ENCODE measurements around the gene TMCC1.
"Not testable (repeated sequence)": the region's sequence is repeated elsewhere in the genome, so short reads cannot be mapped to it uniquely, and the experiment has no call there.

TMCC1 gene

GRCh38 chr3:129893581-129894070, at the start of gene TMCC1:
Gene TMCC1, minus strand, starts transcription at chr3:129893711.
- peak; percentile 62 to 88 (median 71) for DNase-seq

DNA sequence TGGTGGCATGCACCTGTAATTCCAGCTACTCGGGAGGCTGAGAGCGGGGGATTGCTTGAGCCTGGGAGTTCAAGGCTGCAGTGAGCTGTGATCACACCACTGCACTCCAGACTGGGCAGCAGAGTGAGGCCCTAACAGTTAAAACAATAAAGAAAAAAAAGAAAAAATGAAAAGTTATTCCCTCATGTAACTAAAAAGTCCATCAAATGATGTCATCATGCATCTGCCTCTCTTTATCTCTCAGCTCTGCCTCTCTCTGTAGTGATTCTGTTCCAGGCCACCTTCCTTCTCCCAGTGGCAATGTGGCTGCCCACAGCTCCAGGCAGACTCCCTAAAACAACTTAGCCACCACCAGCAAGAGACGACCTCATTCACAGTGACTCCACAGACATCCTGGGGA, 49.5 kb upstream of the TMCC1 start:
- no peak for DNase-seq

DNA sequence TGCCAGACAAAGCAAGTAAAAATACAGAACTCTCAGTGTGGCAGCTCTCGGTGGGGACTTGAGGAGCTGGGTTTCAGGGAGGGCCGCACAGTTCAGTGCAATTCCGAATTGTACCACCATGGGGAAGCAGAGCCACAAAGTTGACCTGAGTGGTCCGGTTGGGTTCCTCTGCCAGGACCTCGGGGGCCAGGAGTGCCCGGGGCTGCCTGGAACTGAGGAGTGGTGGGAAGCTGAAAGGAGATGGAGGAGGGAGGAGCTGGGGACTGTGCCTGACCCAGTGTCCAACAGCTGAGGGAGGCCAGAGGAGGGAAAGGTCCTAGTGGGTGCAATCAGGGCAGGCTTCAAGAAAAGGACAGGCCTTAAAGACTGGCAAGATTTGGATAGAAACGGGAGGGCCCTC, 48.8 kb upstream of the TMCC1 start:
- DNase-seq: peak in 1 of 4 experiments; percentile 1

GRCh38 chr3:129940086-129940485, 46.6 kb upstream of the TMCC1 start:
- DNase-seq: no peak

- DNase-seq: no peak
These were observed 44.8 kb upstream of the TMCC1 start for GRCh38 chr3:129938140-129938930.

- no peak for DNase-seq
These were observed 44.2 kb upstream of the TMCC1 start for GRCh38 chr3:129937717-129938116.

DNA sequence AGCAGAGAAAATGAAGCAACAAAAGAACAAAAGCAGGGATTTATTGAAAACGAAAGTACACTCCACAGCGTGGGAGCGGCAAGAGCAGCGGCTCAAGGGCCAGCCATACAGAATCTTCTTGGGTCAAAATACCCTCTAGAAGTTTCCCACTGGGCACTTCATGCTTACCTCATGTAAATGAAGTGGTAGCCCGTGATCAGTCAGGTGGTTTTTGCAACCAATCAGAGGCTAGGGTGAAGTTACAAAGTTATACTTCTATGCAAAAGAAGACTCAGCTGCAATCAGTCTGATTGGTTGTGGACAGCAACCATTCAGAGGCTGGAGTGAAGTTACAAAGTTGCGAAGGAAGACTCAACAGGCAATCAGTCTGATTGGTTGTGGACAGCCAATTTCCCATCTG, 43.2 kb upstream of the TMCC1 start:
- DNase-seq: no peak

DNA sequence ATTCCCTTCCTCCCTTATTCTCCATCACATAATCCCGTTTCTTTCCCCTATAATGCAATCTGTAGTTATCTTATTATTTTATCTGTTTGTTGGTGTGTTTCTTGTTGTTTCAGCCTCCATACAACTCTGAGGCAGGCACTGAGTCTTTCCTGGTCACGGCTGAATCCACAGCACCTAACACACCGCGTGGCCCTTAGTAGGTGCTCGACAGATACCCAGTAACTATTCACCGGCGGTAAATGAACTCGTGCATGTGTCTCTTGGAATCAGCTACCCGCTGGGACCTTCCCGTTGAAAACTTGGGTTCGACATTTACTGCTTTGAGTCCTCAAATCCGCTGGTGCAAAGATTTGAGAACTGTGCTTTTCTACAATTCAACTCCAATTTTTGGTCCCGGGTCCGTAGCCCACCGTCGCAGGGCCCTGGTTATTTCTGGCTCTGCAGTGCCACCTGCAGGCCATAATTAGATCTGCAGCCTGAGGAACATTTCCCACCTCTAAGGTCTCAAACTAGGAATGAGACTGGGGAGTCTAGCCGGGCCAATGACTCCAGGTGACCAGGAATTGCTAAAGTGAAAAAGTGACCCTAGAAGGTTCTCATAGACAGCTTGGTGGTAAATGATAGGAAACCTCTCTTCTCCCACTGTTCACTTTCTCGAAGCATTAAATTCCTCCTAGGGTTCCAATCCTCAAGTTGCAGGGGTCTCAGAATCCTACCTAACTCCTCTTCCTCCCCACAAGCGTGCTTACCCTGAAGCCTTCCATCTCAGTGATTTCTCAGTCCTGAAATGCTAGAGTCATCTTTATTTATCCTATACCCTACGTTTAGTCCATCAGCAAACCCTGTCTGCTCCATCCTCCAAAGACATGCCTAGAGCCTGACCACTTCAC, 41.0 kb upstream of the TMCC1 start:
- DNase-seq: peak in 2 of 4 experiments; percentile 5 to 8

DNA sequence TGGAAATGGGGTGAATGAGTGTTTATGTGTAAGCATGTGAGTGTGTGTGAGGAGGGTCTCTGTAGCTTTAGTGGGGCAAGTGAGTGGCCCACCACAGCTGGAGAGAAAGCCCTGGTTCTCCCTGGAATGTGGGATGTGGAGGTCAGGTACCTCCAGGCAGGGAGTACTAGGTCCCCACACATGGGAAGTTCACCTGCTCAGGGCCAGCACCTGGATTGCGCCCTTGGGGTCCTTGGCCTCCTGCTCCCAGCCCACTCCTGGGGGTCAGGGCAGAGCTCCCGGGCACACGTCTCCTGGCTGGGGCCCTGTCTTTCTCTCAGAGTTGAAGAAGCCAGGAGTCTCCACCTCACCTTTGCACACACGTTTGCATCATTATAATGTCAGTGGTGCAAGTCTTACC, 40.0 kb upstream of the TMCC1 start:
- DNase-seq: no peak

- DNase-seq: no peak
These were observed 35.9 kb upstream of the TMCC1 start for GRCh38 chr3:129929383-129929782.

GRCh38 chr3:129927072-129927471, 33.6 kb upstream of the TMCC1 start:
- DNase-seq: no peak

- no peak for DNase-seq
These were observed 26.3 kb upstream of the TMCC1 start for GRCh38 chr3:129919806-129920205.

GRCh38 chr3:129919357-129919756, 25.8 kb upstream of the TMCC1 start:
- no peak for DNase-seq

DNA sequence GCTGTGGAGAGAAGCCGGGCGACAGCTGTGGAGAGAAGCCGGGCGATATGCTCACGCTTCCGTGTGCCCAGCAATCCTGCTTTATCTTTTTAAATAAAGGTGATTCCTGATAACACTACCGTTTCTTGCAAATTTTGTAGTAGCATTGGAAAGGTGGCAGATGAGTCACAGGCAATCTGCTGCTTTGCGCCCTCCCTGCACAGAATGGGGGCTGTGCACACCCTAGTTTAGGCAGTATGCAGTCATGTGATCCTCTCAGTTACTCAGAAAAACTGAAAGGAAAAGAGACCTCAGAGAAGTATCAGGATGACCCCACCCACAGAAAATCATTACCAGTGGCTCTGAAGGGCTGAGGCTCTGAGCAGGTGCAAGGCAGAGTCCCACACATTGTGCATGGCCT, 24.9 kb upstream of the TMCC1 start:
- no peak for DNase-seq

DNA sequence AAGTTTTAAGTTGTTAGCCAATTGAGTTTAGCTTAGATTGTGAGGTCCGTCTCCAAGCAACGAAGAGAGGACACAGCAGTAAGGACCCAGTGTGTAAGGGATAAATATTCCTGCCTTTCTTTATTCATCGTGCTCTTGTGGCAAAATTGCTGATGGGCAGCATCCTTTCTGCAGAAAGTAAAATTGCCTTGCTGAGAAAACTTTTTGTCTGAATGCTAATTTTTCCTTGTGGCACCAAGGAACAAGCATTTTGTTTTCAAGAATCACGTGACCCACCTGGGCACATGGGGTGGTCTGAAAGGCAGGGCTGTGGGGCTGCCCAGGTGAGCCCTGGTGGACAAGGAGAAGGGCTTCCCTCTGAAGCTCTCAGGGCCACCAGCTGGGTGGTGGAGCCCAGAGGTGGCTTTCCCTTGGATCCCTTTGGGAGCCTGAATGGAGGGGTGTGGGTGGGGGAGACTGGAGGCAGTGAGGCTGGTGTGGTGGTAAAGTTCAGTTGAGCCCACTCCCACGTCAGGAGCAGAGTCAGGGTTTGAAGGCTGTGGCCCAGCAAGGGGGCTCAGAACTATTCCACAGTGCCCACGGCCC, 24.0 kb upstream of the TMCC1 start:
- DNase-seq: no peak

GRCh38 chr3:129913618-129914017, 20.1 kb upstream of the TMCC1 start:
- no peak for DNase-seq

- DNase-seq: no peak
These were observed 17.9 kb upstream of the TMCC1 start for GRCh38 chr3:129911261-129911861.

DNA sequence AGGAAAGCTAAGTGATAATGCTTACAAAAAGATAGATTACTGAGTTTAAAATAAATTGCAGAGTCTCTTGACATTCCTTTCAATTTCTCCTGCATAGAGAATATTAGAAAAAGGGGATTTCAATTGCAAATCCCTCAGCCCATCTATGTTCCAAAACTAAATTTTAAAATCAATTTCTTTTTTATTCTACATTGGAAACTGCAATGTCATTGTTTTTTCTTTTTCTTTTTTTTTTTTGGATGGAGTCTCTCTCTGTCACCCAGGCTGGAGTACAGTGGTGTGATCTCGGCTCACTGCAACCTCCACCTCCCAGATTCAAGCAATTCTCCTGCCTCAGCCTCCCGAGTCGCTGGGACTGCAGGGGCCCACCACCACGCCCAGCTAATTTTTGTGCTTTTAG, 15.7 kb upstream of the TMCC1 start:
- not testable (repeated sequence) for DNase-seq

GRCh38 chr3:129908417-129908816, 14.9 kb upstream of the TMCC1 start:
- no peak for DNase-seq

GRCh38 chr3:129901272-129901671, 7.8 kb upstream of the TMCC1 start:
- not testable (repeated sequence) for DNase-seq

DNA sequence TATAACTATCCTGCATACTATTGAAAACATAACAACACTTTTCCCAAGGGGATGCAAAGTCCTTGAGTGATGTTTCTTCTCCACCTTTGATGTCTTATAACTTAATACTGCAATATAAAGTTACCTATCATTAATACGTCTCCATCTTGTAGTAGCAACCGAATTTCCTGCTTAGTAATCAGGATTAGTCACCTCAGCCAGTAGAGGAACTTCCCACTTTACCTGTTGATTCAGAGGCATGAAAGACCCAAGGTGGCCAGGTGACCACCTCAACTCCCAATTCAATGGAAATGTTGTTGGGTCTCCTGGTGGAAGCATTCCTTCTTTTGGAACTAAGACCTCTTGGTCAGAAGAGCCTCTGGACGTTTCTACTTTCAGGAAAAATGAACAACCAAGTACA, 3.5 kb upstream of the TMCC1 start:
- DNase-seq: no peak

DNA sequence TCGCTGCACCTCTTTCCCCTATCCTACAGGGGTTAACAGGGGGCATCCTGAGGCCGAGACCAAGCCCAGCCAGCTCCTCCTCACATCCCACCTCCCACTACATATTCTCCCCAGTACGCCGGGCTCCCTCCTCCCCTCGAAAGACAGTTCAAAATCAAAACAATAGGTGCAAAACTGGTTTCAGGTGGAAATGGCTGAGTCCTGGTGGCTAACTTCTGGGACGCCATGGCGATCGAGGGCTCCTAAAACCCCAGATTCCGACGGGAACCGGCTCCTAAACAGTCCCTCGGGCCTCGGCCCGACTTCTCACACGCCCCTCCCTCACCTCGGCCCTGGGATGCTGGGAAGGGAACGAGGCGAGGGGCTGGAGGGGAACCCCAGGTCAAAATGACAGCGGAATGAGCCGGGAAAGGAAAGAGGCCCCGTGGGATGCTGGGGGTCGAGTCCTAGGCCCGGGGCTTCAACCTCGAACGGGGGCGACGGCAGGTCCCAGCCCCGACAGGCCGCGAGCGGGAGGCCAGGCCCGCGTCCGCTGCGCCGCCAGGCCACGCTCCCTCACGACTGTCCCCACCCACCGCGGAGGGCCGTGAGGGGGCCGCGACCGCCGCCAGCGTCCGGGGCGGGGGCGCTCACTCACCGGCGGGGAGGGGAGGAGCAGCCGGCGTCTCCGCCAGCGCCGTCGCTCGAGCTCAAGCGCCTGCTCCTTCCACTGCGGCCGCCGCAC, 492 bp downstream of the TMCC1 start:
- peak in 2 of 4 experiments; percentile 60 to 77 for DNase-seq

Data from activated naive CD4-positive, alpha-beta T cell (primary cell).